H9 (cell line): ENCODE measurements around the gene SLC46A1. TPM values are rescaled to one million over a fixed set of nuclear protein-coding genes. Genes with fewer than 3 reads are reported as not detected.

Experiments
- DNase-seq: peaks from one replicate; pipeline ENCODE4 v3.0.0-alpha.2; 2017
- H2AFZ ChIP-seq: one replicate; pipeline ENCODE4 v1.6.1; 2013; ENCODE audit warnings: mild to moderate bottlenecking, low read length, control low read depth, moderate library complexity
- H2AK5ac ChIP-seq: 2 replicates; pipeline ENCODE4 v1.6.1; 2013; ENCODE audit warnings: low read length, control low read depth, mixed read lengths; ENCODE audit not compliant: insufficient read length
- H2BK120ac ChIP-seq: one replicate; pipeline ENCODE4 v1.6.1; 2013; ENCODE audit warnings: low read depth, mild to moderate bottlenecking, low read length, control low read depth, inconsistent platforms; ENCODE audit not compliant: poor library complexity, severe bottlenecking
- H2BK12ac ChIP-seq: 2 replicates; pipeline ENCODE4 v1.6.1; 2013; ENCODE audit warnings: low read length, control low read depth, mixed read lengths, low read depth; ENCODE audit not compliant: insufficient read length
- H2BK15ac ChIP-seq: 2 replicates; pipeline ENCODE4 v1.6.1; 2013; ENCODE audit warnings: low read depth, low read length, control low read depth
- H2BK20ac ChIP-seq: one replicate; pipeline ENCODE4 v1.6.1; 2013; ENCODE audit warnings: low read depth, mild to moderate bottlenecking, low read length, control low read depth, inconsistent platforms; ENCODE audit not compliant: poor library complexity, severe bottlenecking
- H2BK5ac ChIP-seq: 2 replicates; pipeline ENCODE4 v1.6.1; 2013; ENCODE audit warnings: low read length, control low read depth, mixed read lengths; ENCODE audit not compliant: insufficient read length
- H3K14ac ChIP-seq: 2 replicates; pipeline ENCODE4 v1.6.1; 2013; ENCODE audit warnings: low read length, control low read depth; ENCODE audit not compliant: insufficient read depth
- H3K18ac ChIP-seq: 2 replicates; pipeline ENCODE4 v1.6.1; 2013; ENCODE audit warnings: low read depth, mild to moderate bottlenecking, mixed read lengths, low read length, control low read depth; ENCODE audit not compliant: insufficient read length
- H3K23ac ChIP-seq: 2 replicates; pipeline ENCODE4 v1.6.1; 2013; ENCODE audit warnings: low read length, control low read depth, mixed read lengths, low read depth; ENCODE audit not compliant: insufficient read length
- H3K23me2 ChIP-seq: 2 replicates; pipeline ENCODE4 v1.6.1; 2013; ENCODE audit warnings: low read depth, mild to moderate bottlenecking, mixed read lengths, low read length, control low read depth; ENCODE audit not compliant: insufficient read length, poor library complexity, severe bottlenecking
- H3K27ac ChIP-seq: 2 replicates; pipeline ENCODE4 v1.5.1; 2013; ENCODE audit warnings: low read length, control low read depth, mixed read lengths, low read depth; ENCODE audit not compliant: insufficient read length
- H3K27me3 ChIP-seq: 2 replicates; pipeline ENCODE4 v1.6.1; 2013; ENCODE audit warnings: low read length, control low read depth, inconsistent platforms; ENCODE audit not compliant: insufficient read depth
- H3K4ac ChIP-seq: 2 replicates; pipeline ENCODE4 v1.6.1; 2013; ENCODE audit warnings: low read depth, mild to moderate bottlenecking, control low read depth, inconsistent platforms, low read length, moderate library complexity
- H3K4me1 ChIP-seq: 2 replicates; pipeline ENCODE4 v1.6.1; 2013; ENCODE audit warnings: low read length, control low read depth, inconsistent platforms; ENCODE audit not compliant: insufficient read depth
- H3K4me2 ChIP-seq: 2 replicates; pipeline ENCODE4 v1.6.1; 2013; ENCODE audit warnings: low read length, control low read depth, mixed read lengths; ENCODE audit not compliant: insufficient read length, insufficient read depth
- H3K56ac ChIP-seq: 2 replicates; pipeline ENCODE4 v1.6.1; 2013; ENCODE audit warnings: low read depth, mild to moderate bottlenecking, mixed read lengths, low read length, control low read depth; ENCODE audit not compliant: insufficient read length
- H3K79me1 ChIP-seq: 2 replicates; pipeline ENCODE4 v1.6.1; 2013; ENCODE audit warnings: low read depth, mild to moderate bottlenecking, moderate library complexity, low read length, control low read depth, inconsistent platforms; ENCODE audit not compliant: insufficient read depth, poor library complexity, severe bottlenecking
- H3K79me2 ChIP-seq: 2 replicates; pipeline ENCODE4 v1.6.1; 2013; ENCODE audit warnings: low read length, control low read depth, inconsistent platforms; ENCODE audit not compliant: insufficient read depth
- H3K9ac ChIP-seq: 2 replicates; pipeline ENCODE4 v1.6.1; 2013; ENCODE audit warnings: low read length, control low read depth, mixed read lengths; ENCODE audit not compliant: insufficient read length; ENCODE audit errors: extremely low read depth
- H3K9me3 ChIP-seq: one replicate; pipeline ENCODE4 v1.6.1; 2013; ENCODE audit warnings: low read depth, low read length, inconsistent platforms; ENCODE audit not compliant: control insufficient read depth
- H3T11ph ChIP-seq: one replicate; pipeline ENCODE4 v1.6.1; 2013; ENCODE audit warnings: mild to moderate bottlenecking, low read length, control low read depth, inconsistent platforms
- H4K20me1 ChIP-seq: one replicate; pipeline ENCODE4 v1.6.1; 2013; ENCODE audit not compliant: control insufficient read depth, insufficient read length, insufficient read depth
- H4K5ac ChIP-seq: 2 replicates; pipeline ENCODE4 v1.6.1; 2013; ENCODE audit warnings: low read depth, mild to moderate bottlenecking, mixed read lengths, low read length, control low read depth; ENCODE audit not compliant: insufficient read length
- H4K8ac ChIP-seq: replicated peaks from 2 replicates; pipeline ENCODE4 v1.6.1; 2013; ENCODE audit warnings: low read length, control low read depth, mixed read lengths, low read depth; ENCODE audit not compliant: insufficient read length
- H4K91ac ChIP-seq: 2 replicates; pipeline ENCODE4 v1.6.1; 2013; ENCODE audit warnings: low read depth, mild to moderate bottlenecking, moderate library complexity, mixed read lengths, low read length, control low read depth; ENCODE audit not compliant: insufficient read length
- H3K27ac Mint-ChIP-seq, 3 experiments: 2 replicates in 2 of 3; 3 replicates in 1 of 3; pipeline ENCODE4 v1.8.0; 2020 to 2021; ENCODE audit warnings: mixed read lengths in 3 of 3, mild to moderate bottlenecking in 1 of 3, moderate library complexity in 1 of 3
- H3K27me3 Mint-ChIP-seq: 2 replicates; pipeline ENCODE4 v1.8.0; 2021; ENCODE audit warnings: low read depth, mild to moderate bottlenecking, moderate library complexity, mixed read lengths
- H3K36me3 Mint-ChIP-seq, 3 experiments: 2 replicates in 2 of 3; 3 replicates in 1 of 3; pipeline ENCODE4 v1.8.0; 2020 to 2021; ENCODE audit warnings: low read depth in 3 of 3, mixed read lengths in 3 of 3; ENCODE audit not compliant: insufficient read depth in 1 of 3
- H3K4me1 Mint-ChIP-seq, 2 experiments: 2 replicates each; pipeline ENCODE4 v1.8.0; 2020; ENCODE audit warnings: mixed read lengths in 2 of 2
- H3K4me3 Mint-ChIP-seq, 2 experiments: 2 replicates in 1 of 2; 3 replicates in 1 of 2; pipeline ENCODE4 v1.8.0; 2020 to 2021; ENCODE audit warnings: mild to moderate bottlenecking in 2 of 2, mixed read lengths in 2 of 2, moderate library complexity in 1 of 2
- H3K9me3 Mint-ChIP-seq, 2 experiments: 2 replicates in 1 of 2; 3 replicates in 1 of 2; pipeline ENCODE4 v1.8.0; 2020; ENCODE audit warnings: mild to moderate bottlenecking in 2 of 2, mixed read lengths in 2 of 2, moderate library complexity in 1 of 2
- WGBS: extraction: QIAGEN DNeasy Blood & Tissue Kit; methylation state at CpG from one replicate; pipeline ENCODE4 v1.1.7; 2013; ENCODE audit warnings: missing lambda C conversion rate, low lambda C conversion rate, mixed read lengths; ENCODE audit not compliant: insufficient read length; ENCODE audit errors: extremely low coverage; 5-methylcytosine and 5-hydroxymethylcytosine counted together
- total RNA-seq: library from RNA; stranded (reverse); gene quantifications from 2 replicates; pipeline ENCODE4 v1.2.1, GENCODE V29; 2021
- TF ChIP-seq, protein P1 (sequence below): fragments of 200-600 bp; sonication (generic); conservative IDR thresholded peaks from 3 replicates; pipeline ENCODE4 v1.8.0; 2021; ENCODE audit warnings: antibody characterized with exemption, mild to moderate bottlenecking

Gene SLC46A1
- total RNA-seq, 1 experiment from 2014 or later = 8.7 TPM

DNA sequence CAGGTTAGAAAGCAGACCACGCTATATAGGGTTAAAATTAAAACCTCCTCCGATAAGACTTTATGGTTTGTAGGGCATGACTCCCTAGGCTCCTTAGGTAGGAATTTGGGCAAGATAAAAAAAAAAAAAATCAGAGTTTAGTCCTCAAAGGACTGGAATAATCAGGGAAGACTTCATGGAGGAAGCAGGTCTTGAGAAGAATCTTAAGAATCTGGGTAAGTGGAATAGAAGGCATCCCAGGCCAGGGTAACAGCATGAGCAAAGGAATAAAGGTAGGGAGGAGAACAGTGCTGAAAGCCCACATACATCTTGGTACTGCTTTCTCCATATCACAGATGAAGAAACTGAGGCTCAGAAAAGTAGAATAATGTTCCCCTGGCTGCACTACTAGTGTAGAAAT lies 15.4 kb downstream of the SLC46A1 start:
- no peak overlapping the region for H4K5ac ChIP-seq
- no peaks in the 10 kb centered on the region; the same call in 1 of the 2 replicates for H3K27me3 ChIP-seq
- no peak overlapping the region for H3K9ac ChIP-seq
- no peak overlapping the region for H3K56ac ChIP-seq
- H4K91ac ChIP-seq = no peak overlapping the region
- no peak overlapping the region for H3K4ac ChIP-seq
- H3K14ac ChIP-seq = no peak overlapping the region
- no peaks in the 10 kb centered on the region for H3K4me1 ChIP-seq
- H4K8ac ChIP-seq = no peak overlapping the region
- H3K4me1 Mint-ChIP-seq = peaks cover 0 to 7% of the 10 kb centered on the region in 2 experiments; a peak in 1 of 4 replicates
- no CpG with 5 or more reads among the region's 2 CpGs for WGBS
- no peak overlapping the region for H3K4me3 Mint-ChIP-seq
- H3K79me1 ChIP-seq = no peaks in the 10 kb centered on the region
- no peak overlapping the region for H2AK5ac ChIP-seq
- no peak overlapping the region for H2BK5ac ChIP-seq
- no peaks in the 10 kb centered on the region for H3K9me3 Mint-ChIP-seq
- no peaks in the 10 kb centered on the region for H4K20me1 ChIP-seq
- H3K18ac ChIP-seq = no peak overlapping the region
- H2BK20ac ChIP-seq = no peak overlapping the region
- H3K9me3 ChIP-seq = no peaks in the 10 kb centered on the region
- no peak overlapping the region for H2BK120ac ChIP-seq
- H2BK15ac ChIP-seq = no peak overlapping the region
- H3K23ac ChIP-seq = no peak overlapping the region
- TF ChIP-seq, protein P1, sequence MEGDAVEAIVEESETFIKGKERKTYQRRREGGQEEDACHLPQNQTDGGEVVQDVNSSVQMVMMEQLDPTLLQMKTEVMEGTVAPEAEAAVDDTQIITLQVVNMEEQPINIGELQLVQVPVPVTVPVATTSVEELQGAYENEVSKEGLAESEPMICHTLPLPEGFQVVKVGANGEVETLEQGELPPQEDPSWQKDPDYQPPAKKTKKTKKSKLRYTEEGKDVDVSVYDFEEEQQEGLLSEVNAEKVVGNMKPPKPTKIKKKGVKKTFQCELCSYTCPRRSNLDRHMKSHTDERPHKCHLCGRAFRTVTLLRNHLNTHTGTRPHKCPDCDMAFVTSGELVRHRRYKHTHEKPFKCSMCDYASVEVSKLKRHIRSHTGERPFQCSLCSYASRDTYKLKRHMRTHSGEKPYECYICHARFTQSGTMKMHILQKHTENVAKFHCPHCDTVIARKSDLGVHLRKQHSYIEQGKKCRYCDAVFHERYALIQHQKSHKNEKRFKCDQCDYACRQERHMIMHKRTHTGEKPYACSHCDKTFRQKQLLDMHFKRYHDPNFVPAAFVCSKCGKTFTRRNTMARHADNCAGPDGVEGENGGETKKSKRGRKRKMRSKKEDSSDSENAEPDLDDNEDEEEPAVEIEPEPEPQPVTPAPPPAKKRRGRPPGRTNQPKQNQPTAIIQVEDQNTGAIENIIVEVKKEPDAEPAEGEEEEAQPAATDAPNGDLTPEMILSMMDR = no peak
- H3K23me2 ChIP-seq = no peaks in the 10 kb centered on the region
- H2BK12ac ChIP-seq = no peak overlapping the region
- H3K36me3 Mint-ChIP-seq = peaks cover 0 to 3% (median 0%) of the 10 kb centered on the region in 3 experiments; a peak in 2 of 7 replicates
- no peak overlapping the region for H2AFZ ChIP-seq
- no peak overlapping the region for H3K4me2 ChIP-seq
- no peaks in the 10 kb centered on the region for H3K79me2 ChIP-seq
- H3K27ac ChIP-seq = no peak overlapping the region
- DNase-seq = no peak
- no peak overlapping the region for H3K27ac Mint-ChIP-seq
- H3K27me3 Mint-ChIP-seq = peaks cover 29% of the 10 kb centered on the region
- no peak overlapping the region for H3T11ph ChIP-seq
